GM12878 (cell line): ENCODE data around the gene PLRG1. TPM values are rescaled to one million over a fixed set of nuclear protein-coding genes. Genes with fewer than 3 reads are reported as not detected.

Source experiments
- ATAC-seq: fragments of 200-7000 bp; cut with Tn5 transposase; 3 replicates; pipeline ENCODE4 v1.9.1; 2020; ENCODE audit warnings: mild to moderate bottlenecking, moderate library complexity
- BruUV-seq: library from RNA; stranded (reverse); fragments of 400-500 nt; replicated peaks from 2 replicates; lab custom pipeline; 2021; lab: Mats Ljungman, UMichigan
- CTCF ChIA-PET: fragments of 300-600 bp; sonication (Branson Sonifier 250); formaldehyde crosslinking; extraction: SDS; loops from one replicate; lab custom pipeline; 2021; ENCODE audit warnings: inconsistent platforms; lab: Yijun Ruan, JAX
- POLR2A ChIA-PET: fragments of 350-600 bp; formaldehyde crosslinking; extraction: SDS; loops from one replicate; lab custom pipeline; 2021; ENCODE audit warnings: inconsistent platforms; lab: Charles Lee
- RAD21 ChIA-PET: fragments of 300-600 bp; sonication (Branson Sonifier 250); formaldehyde crosslinking; loops from one replicate; lab custom pipeline; 2023; ENCODE audit warnings: antibody characterized with exemption; ENCODE audit not compliant: unreplicated experiment; lab: Charles Lee
- SMC1A ChIA-PET: fragments of 300-600 bp; sonication (Branson Sonifier 250); formaldehyde crosslinking; loops from one replicate; lab custom pipeline; 2023; ENCODE audit not compliant: unreplicated experiment, uncharacterized antibody; lab: Charles Lee
- DNase-seq: peaks from one replicate; pipeline ENCODE4 v3.0.0-alpha.2; 2011; ENCODE audit warnings: low read depth, low spot score
- FAIRE-seq: peaks from 3 replicates; lab custom pipeline; 2011; peaks lifted over from hg19 to GRCh38; lab: Jason Lieb, UNC
- H2AFZ ChIP-seq: 2 replicates; pipeline ENCODE4 v1.6.0; 2011; ENCODE audit warnings: low read depth, low read length, control low read depth; ENCODE audit not compliant: control insufficient read depth
- H3K27ac ChIP-seq: 2 replicates; pipeline ENCODE4 v1.5.1; 2011; ENCODE audit warnings: control low read depth; ENCODE audit not compliant: control insufficient read depth, insufficient read depth
- H3K27me3 ChIP-seq, 2 experiments: replicated peaks in 1 of 2; 2 replicates each; pipeline versions ENCODE4 v1.6.0 to v1.6.1; 2011; ENCODE audit warnings: low read length in 1 of 2; ENCODE audit not compliant: control insufficient read depth in 2 of 2, insufficient read depth in 2 of 2
- H3K36me3 ChIP-seq, 2 experiments: 2 replicates each; pipeline ENCODE4 v1.5.1; 2011; ENCODE audit warnings: low read length in 1 of 2; ENCODE audit not compliant: control insufficient read depth in 2 of 2, insufficient read depth in 2 of 2
- H3K4me1 ChIP-seq: 2 replicates; pipeline ENCODE4 v1.6.1; 2011; ENCODE audit warnings: mild to moderate bottlenecking, low read length, moderate library complexity, mixed read lengths; ENCODE audit not compliant: control insufficient read depth, insufficient read depth
- H3K4me2 ChIP-seq: 2 replicates; pipeline ENCODE4 v1.6.0; 2011; ENCODE audit warnings: control low read depth; ENCODE audit not compliant: control insufficient read depth, insufficient read depth
- H3K4me3 ChIP-seq: fragments of 200-600 bp; sonication (generic); 2 replicates; pipeline ENCODE4 v1.5.1; 2016
- H3K79me2 ChIP-seq: 2 replicates; pipeline ENCODE4 v1.6.0; 2011; ENCODE audit warnings: low read length; ENCODE audit not compliant: control insufficient read depth, insufficient read depth
- H3K9ac ChIP-seq: 2 replicates; pipeline ENCODE4 v1.8.0; 2011; ENCODE audit warnings: low read length, control low read depth, mixed read lengths; ENCODE audit not compliant: control insufficient read depth, insufficient read depth
- H3K9me3 ChIP-seq: replicated peaks from 3 replicates; pipeline ENCODE4 v1.5.1; 2011; ENCODE audit warnings: mild to moderate bottlenecking, low read length; ENCODE audit not compliant: control insufficient read depth, insufficient read depth
- H4K20me1 ChIP-seq: 2 replicates; pipeline ENCODE4 v1.6.0; 2011; ENCODE audit not compliant: control insufficient read depth, insufficient read depth
- CHD1 ChIP-seq: IDR thresholded peaks from 2 replicates; pipeline ENCODE4 v1.6.1; 2012; ENCODE audit warnings: low read depth, low read length, improper control_type of control experiment
- FOXK2 ChIP-seq: fragments of 450-650 bp; IDR thresholded peaks from 2 replicates; pipeline ENCODE4 v1.6.1; 2017; ENCODE audit warnings: mild to moderate bottlenecking, moderate library complexity
- JUNB ChIP-seq: IDR thresholded peaks from 2 replicates; pipeline ENCODE4 v1.6.1; 2016; ENCODE audit warnings: antibody characterized with exemption, mild to moderate bottlenecking
- MEF2B ChIP-seq: fragments of 450-650 bp; IDR thresholded peaks from 2 replicates; pipeline ENCODE4 v1.6.1; 2018; ENCODE audit warnings: mild to moderate bottlenecking, moderate library complexity; ENCODE audit not compliant: partially characterized antibody, poor library complexity, severe bottlenecking
- MXI1 ChIP-seq: fragments of 150-350 bp; IDR thresholded peaks from 2 replicates; pipeline ENCODE4 v1.6.1; 2011; ENCODE audit warnings: low read depth, mild to moderate bottlenecking, inconsistent platforms, low read length, improper control_type of control experiment
- SIN3A ChIP-seq: IDR thresholded peaks from 2 replicates; pipeline ENCODE4 v1.6.1; 2012; ENCODE audit warnings: low read depth, low read length, improper control_type of control experiment
- SMC3 ChIP-seq: IDR thresholded peaks from 2 replicates; pipeline ENCODE4 v1.6.1; 2011; ENCODE audit warnings: low read length, improper control_type of control experiment, borderline replicate concordance
- SPI1 ChIP-seq: IDR thresholded peaks from 2 replicates; pipeline ENCODE4 v1.6.1; 2011; ENCODE audit warnings: low read depth, mild to moderate bottlenecking, low read length, moderate library complexity, borderline replicate concordance; ENCODE audit not compliant: insufficient read depth
- WGBS: methylation state at CpG from one replicate; pipeline ENCODE4 v1.1.6; 2016; ENCODE audit warnings: low lambda C conversion rate; ENCODE audit not compliant: insufficient replicate concordance, insufficient coverage; ENCODE audit errors: missing lambda C conversion rate; 5-methylcytosine and 5-hydroxymethylcytosine counted together
- in situ Hi-C: fragments of 300-500 bp; cut with MboI; formaldehyde crosslinking; loops from 9 replicates; pipeline ENCODE4 v1.14.3; 2018; ENCODE audit warnings: mixed read lengths
- intact Hi-C: fragments of 100-400 bp; cut with micrococcal nuclease; formaldehyde crosslinking; loops from one replicate; pipeline ENCODE4 v1.14.2; 2022; ENCODE audit not compliant: unreplicated experiment
- polyA plus RNA-seq, 11 experiments: library from polyadenylated mRNA; depleted of rRNA in 4 of 11; unstranded in 6 of 11; stranded (reverse) in 5 of 11; fragments of >200 nt; fragmentation: Nextera tagmentation in 4 of 11; fragmentation: Illumina TruSeq in 1 of 11; extraction: Ambion mirVana in 4 of 11; extraction: Trizol in 1 of 11; gene quantifications; 1 replicate in 1 of 11; 2 replicates in 10 of 11; pipeline versions ENCODE4 v1.2.1 to v1.2.3, GENCODE V29; 2011 to 2016; ENCODE audit warnings: inconsistent platforms in 2 of 11, missing spikeins in 2 of 11, low read depth in 1 of 11
- total RNA-seq, 4 experiments: library from RNA; depleted of rRNA in 3 of 4; stranded (reverse); fragments of >200 nt in 3 of 4; fragmentation: Illumina TruSeq in 1 of 4; extraction: Trizol in 1 of 4; gene quantifications; 2 replicates each; pipeline versions ENCODE4 v1.2.1 to v1.2.3, GENCODE V29; 2013 to 2021
- TF ChIP-seq, protein P1 (sequence below): fragments of 450-650 bp; IDR thresholded peaks from 2 replicates; pipeline ENCODE4 v1.6.1; 2017; ENCODE audit warnings: mild to moderate bottlenecking, moderate library complexity
- TF ChIP-seq, protein P2 (sequence below): IDR thresholded peaks from 2 replicates; pipeline ENCODE4 v1.6.1; 2012; ENCODE audit warnings: low read depth, low read length, improper control_type of control experiment
- TF ChIP-seq, protein P3 (sequence below): fragments of 450-650 bp; IDR thresholded peaks from 2 replicates; pipeline ENCODE4 v1.6.1; 2018; ENCODE audit warnings: borderline replicate concordance, mild to moderate bottlenecking; ENCODE audit not compliant: partially characterized antibody

PLRG1 gene
- total and polyA plus RNA-seq, 10 of the 15 experiments (the other 5 are each of a cell fraction or from before 2014, with no cell fraction given): 54.7 to 182 (median 111) TPM

DNA sequence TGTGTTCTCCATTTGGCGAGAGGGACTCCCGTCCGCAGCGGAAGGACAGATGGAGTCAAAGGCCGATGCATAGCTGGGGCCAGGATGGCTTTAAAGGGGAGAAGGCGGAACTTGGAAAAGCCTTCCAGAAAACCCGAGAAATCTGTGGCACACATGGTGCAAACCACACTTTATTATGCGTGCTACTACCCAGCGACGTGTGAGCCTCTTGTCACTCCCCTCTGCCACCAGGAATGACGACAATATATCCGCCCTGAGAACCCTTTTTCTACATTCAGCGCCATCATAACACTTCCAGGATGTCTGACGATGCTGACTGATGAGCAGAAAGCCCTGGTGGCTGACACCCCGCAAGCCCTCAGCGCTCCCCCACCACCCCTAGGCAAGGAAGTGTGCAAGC, 57.9 kb downstream of the PLRG1 start:
- Histone ChIP-seq H3K4me3 (no peak overlapping the region), H3K9me3 (no peaks in the 10 kb centered on the region; the same call in 2 of the 3 replicates), H3K36me3 (no peaks in the 10 kb centered on the region), H3K9ac (no peak overlapping the region), H3K27ac (no peak overlapping the region), H4K20me1 (no peaks in the 10 kb centered on the region), H2AFZ (no peak overlapping the region), H3K27me3 (peaks cover 6 to 7% of the 10 kb centered on the region in 2 experiments), H3K79me2 (no peaks in the 10 kb centered on the region), H3K4me2 (peak overlapping the region; percentile 71; the same call in 1 of the 2 replicates), H3K4me1 (no peaks in the 10 kb centered on the region)
- ChIA-PET CTCF (no interaction called here), RAD21 (no interaction called here), POLR2A (no interaction called here), SMC1A (no interaction called here)
- BruUV-seq: no TSS peak
- WGBS: 18% methylated on average over 16 of the region's 16 CpGs
- ATAC-seq (no peak), DNase-seq (no peak), FAIRE-seq (no peak)
- in situ Hi-C loops (no loop called here), intact Hi-C loops (no loop called here)
- TF ChIP-seq, protein P1, sequence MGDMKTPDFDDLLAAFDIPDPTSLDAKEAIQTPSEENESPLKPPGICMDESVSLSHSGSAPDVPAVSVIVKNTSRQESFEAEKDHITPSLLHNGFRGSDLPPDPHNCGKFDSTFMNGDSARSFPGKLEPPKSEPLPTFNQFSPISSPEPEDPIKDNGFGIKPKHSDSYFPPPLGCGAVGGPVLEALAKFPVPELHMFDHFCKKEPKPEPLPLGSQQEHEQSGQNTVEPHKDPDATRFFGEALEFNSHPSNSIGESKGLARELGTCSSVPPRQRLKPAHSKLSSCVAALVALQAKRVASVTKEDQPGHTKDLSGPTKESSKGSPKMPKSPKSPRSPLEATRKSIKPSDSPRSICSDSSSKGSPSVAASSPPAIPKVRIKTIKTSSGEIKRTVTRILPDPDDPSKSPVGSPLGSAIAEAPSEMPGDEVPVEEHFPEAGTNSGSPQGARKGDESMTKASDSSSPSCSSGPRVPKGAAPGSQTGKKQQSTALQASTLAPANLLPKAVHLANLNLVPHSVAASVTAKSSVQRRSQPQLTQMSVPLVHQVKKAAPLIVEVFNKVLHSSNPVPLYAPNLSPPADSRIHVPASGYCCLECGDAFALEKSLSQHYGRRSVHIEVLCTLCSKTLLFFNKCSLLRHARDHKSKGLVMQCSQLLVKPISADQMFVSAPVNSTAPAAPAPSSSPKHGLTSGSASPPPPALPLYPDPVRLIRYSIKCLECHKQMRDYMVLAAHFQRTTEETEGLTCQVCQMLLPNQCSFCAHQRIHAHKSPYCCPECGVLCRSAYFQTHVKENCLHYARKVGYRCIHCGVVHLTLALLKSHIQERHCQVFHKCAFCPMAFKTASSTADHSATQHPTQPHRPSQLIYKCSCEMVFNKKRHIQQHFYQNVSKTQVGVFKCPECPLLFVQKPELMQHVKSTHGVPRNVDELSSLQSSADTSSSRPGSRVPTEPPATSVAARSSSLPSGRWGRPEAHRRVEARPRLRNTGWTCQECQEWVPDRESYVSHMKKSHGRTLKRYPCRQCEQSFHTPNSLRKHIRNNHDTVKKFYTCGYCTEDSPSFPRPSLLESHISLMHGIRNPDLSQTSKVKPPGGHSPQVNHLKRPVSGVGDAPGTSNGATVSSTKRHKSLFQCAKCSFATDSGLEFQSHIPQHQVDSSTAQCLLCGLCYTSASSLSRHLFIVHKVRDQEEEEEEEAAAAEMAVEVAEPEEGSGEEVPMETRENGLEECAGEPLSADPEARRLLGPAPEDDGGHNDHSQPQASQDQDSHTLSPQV: no peak
- TF ChIP-seq SPI1: no peak
- TF ChIP-seq FOXK2: no peak
- TF ChIP-seq CHD1: no peak
- TF ChIP-seq MXI1: no peak
- no peak for TF ChIP-seq MEF2B
- TF ChIP-seq, protein P2, sequence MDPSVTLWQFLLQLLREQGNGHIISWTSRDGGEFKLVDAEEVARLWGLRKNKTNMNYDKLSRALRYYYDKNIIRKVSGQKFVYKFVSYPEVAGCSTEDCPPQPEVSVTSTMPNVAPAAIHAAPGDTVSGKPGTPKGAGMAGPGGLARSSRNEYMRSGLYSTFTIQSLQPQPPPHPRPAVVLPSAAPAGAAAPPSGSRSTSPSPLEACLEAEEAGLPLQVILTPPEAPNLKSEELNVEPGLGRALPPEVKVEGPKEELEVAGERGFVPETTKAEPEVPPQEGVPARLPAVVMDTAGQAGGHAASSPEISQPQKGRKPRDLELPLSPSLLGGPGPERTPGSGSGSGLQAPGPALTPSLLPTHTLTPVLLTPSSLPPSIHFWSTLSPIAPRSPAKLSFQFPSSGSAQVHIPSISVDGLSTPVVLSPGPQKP: no peak
- TF ChIP-seq, protein P3, sequence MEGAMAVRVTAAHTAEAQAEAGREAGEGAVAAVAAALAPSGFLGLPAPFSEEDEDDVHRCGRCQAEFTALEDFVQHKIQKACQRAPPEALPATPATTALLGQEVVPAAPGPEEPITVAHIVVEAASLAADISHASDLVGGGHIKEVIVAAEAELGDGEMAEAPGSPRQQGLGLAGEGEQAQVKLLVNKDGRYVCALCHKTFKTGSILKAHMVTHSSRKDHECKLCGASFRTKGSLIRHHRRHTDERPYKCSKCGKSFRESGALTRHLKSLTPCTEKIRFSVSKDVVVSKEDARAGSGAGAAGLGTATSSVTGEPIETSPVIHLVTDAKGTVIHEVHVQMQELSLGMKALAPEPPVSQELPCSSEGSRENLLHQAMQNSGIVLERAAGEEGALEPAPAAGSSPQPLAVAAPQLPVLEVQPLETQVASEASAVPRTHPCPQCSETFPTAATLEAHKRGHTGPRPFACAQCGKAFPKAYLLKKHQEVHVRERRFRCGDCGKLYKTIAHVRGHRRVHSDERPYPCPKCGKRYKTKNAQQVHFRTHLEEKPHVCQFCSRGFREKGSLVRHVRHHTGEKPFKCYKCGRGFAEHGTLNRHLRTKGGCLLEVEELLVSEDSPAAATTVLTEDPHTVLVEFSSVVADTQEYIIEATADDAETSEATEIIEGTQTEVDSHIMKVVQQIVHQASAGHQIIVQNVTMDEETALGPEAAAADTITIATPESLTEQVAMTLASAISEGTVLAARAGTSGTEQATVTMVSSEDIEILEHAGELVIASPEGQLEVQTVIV: no peak
- no peak for TF ChIP-seq SIN3A
- TF ChIP-seq SMC3: no peak
- TF ChIP-seq JUNB: no peak
